Fibroblast of skin of back (primary cell): ENCODE results near the gene SCLT1.

Experiments
- DNase-seq: peaks from one replicate; pipeline ENCODE4 v3.0.0-alpha.2; 2013

The SCLT1 gene

GRCh38 chr4:128868758-128869157 lies 224.6 kb downstream of the SCLT1 start:
- DNase-seq: no peak

DNA sequence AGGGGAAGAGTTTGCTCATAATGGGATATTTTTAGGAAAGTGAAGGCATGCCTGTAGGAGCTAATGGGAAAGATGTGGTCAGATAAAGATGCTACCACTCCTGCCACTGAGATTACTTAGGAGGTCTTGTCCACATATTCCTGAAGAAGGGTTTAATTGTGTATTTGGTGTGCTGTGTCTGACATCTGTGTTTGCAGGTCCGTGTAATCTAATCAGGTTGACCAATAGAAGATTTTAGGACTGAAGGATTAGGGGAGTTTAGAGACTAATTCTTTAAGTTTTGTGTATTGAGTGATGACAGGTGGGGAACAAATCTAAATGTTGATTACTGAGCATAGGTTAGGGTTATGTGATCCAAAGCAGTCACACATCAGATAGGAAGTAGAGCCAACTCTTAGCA lies 226.6 kb downstream of the SCLT1 start:
- DNase-seq: no peak

GRCh38 chr4:128866269-128866668 lies 227.1 kb downstream of the SCLT1 start:
- no peak for DNase-seq

DNA sequence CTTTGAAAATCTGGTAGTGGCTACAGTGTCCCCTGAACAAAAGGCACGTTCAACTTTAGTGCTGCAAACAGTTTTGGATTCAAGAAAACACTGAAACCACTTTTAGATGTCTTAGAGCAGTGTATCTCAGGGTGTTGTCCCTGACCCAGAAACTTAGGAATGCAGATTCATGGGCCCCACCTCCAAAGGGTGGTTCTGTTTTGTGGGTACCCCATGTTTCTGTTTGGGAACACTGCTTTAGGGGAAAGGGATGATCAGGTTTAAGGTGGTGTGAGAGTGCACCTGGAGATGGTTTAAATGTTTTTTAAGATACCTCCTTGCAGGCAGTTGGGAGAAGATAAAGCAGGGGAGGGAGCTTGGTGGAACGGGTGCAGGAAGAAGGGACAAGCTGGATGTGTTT lies 228.2 kb downstream of the SCLT1 start:
- DNase-seq: no peak

- peak; percentile 78 for DNase-seq
Observed at GRCh38 chr4:128863312-128864075, 229.8 kb downstream of the SCLT1 start.

GRCh38 chr4:128862608-128863311 lies 230.6 kb downstream of the SCLT1 start:
- no peak for DNase-seq

- DNase-seq: no peak
Observed at GRCh38 chr4:128861856-128862518, 231.4 kb downstream of the SCLT1 start.

- DNase-seq: peak; percentile 15
Observed at GRCh38 chr4:128859887-128860677, 233.3 kb downstream of the SCLT1 start.

DNA sequence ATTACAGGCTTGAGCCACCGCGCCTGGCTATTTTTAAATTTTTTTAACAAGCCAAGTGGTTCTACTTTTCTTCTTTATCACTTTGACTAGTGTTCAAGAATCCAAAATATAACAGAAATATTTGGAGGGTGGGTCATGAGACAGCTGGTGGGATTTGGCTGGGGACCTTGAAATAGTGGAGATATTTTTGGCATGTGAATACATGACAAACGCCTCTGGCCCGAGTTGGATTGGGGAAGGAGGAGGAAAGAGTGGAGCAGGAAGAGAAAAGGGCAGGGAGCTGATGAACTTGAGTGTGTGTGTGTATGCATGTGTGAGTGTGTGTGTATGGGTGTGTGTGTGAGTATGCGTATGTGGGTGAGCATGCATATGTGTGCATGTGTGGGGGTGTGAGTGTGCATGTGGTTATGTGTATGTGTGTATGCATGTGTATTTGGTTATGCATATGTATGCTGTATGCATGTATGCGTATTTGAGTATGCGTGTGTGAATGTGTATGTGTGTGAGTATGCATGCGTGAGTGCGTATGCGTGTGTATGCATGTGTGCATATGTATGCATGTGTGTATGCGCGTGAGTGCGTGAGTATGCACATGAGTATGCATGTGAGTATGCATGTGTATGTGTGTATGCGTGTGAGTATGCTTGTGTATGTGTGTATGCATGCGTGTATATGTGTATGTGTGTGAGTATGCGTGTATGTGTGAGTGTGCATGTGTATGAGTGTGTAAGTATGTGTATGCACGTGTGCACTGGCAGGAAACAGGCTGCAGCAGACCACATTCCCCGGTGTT lies 234.3 kb downstream of the SCLT1 start:
- DNase-seq: peak; percentile 87

GRCh38 chr4:128856246-128856645 lies 237.1 kb downstream of the SCLT1 start:
- DNase-seq: no peak

- no peak for DNase-seq
Observed at GRCh38 chr4:128855621-128856020, 237.7 kb downstream of the SCLT1 start.

DNA sequence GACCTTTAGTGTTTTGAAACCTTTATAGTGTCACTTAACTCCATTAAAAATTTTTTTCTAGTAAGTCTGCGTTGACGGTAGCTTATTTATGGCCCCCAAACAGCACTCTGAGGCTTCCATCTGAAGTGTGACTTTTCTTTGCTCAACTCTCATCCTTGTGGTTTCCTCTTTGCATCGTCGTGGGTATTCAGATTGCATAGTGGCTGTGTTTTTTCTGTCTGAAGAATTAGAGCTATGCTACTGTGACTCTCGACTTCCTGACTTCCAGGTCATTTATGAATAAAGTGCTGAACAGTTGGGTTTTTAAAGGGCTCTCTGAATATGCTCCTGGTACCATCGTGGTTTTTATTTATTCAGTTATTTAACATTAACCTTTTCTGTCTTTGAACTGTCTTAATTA lies 238.9 kb downstream of the SCLT1 start:
- peak; percentile 66 for DNase-seq

- DNase-seq: peak; percentile 44
Observed at GRCh38 chr4:128853741-128854140, 239.6 kb downstream of the SCLT1 start.

GRCh38 chr4:128850252-128850651 lies 243.1 kb downstream of the SCLT1 start:
- no peak for DNase-seq

DNA sequence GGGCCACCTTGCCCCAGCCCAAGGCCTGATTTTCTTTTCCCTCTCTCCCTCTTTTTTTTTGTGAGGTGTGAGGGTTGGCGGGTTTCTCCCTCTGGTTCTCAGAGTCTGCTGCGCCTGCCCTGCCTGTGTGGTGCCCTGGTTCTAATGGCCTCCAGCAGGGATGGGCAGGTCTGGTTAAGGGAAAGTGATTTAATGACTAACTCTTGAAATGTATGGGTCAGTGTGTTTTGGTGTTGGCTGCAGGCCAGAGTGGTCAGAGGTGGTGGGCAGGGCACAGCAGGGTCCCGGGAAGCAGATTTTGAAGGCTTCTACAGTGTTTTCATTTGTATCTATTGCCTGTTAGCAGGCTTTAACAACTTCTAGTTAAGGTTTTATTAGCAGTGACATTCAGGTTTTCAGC lies 244.9 kb downstream of the SCLT1 start:
- no peak for DNase-seq

- no peak for DNase-seq
Observed at GRCh38 chr4:128847082-128847724, 246.1 kb downstream of the SCLT1 start.

DNA sequence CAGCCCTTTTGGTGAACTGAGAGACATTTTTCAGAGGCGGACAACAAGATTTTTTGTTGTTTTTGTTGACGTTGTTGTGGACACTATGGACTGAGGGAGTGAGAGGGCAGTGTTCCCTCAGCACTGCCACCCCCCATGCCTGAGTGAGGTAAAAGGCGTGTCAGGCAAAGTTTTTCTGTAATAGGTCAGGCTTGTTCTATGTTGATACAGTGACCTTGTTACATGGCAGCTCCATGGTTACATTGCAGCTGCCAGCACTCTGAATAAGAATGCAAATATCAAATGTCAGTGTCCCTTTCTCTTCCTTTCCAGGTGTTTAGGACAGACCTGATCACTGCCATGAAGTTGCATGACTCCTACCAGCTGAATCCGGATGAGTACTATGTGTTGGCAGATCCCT lies 247.3 kb downstream of the SCLT1 start:
- no peak for DNase-seq

- no peak for DNase-seq
Observed at GRCh38 chr4:128844931-128845330, 248.4 kb downstream of the SCLT1 start.

DNA sequence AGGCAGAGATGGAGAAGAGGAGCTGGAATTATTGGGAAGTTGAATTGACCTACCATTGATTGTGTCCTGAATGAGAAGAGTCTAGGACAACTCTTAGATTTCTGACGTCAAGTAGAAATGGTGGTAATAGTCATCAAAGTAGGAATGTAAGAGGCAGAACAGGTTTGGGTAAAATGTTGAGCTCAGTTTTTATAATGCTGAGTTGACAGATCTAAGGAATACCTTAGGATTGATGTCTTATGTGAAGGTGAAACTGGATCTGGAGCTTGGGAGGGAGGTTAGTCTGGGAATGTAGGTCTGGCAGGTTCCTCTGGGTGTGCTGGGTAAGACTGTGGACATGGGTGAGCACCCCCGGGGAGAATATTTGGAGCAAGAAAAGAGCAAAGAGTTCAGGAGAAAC lies 251.9 kb downstream of the SCLT1 start:
- DNase-seq: no peak

- no peak for DNase-seq
Observed at GRCh38 chr4:128840711-128841318, 252.5 kb downstream of the SCLT1 start.

DNA sequence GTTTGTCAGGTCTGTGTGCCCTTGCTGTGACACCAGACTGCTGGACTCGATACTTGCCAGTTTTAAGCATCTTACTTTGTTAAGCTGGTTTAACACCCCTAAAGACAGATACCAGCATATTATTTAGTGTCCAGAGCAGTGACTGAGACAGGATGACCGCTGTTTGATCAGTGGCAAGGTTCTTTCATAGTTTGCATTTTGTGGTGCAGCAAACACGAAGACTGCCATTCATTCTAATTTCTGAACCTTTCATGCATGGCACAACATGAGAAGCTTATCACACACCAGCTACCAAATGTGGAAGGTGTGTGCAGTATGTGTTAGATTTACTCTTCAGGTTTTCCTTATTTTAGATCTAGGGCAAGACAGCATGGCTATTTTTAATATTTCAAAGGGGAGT lies 255.7 kb downstream of the SCLT1 start:
- DNase-seq: no peak
